HG03196 (cell line): Measurements from ENCODE around the gene ASPN.

Experiments used
- ATAC-seq: cut with Tn5 transposase; IDR thresholded peaks from one replicate; pipeline ENCODE4 v1.9.1; 2021; ENCODE audit not compliant: unreplicated experiment

The ASPN gene

DNA sequence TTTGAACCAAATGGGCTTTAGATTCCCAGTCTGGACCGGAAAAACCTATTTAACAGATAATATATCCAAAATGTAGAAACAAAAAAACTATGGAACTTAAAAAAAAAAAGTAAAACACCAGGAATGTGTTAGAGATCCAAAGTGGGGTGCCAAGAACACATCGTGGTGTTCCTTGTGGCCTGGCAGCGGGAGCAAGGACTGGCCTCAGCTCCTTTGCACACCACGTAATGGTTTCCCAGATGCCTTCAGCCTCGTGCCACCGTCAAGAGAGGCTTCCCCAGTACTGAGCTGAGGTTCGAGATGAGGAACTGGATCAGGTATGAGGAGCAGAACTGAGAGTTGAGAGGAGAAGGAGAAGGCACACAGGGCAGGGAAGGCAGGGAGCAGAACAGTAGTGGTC lies 3.5 kb downstream of the ASPN start:
- no peak for ATAC-seq

DNA sequence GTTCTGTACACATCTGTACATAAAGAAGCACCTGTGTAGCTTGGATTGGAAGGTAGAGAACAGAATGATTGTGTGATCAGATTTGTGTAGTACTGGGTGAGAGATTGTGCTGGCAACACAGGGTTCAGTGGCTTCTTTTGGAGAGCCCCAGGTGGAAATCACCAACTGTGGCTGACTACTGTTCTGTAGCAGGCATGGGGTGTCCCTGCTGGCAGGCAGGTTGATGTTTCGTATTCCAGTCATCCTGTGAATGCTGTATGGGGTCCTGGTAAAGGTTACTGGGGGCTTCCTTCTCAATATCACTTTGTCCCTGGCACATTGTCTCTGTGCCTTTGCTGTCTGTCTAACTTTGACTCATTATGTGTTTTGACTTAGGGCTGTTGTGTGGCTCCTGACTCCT lies 5.3 kb downstream of the ASPN start:
- no peak for ATAC-seq

DNA sequence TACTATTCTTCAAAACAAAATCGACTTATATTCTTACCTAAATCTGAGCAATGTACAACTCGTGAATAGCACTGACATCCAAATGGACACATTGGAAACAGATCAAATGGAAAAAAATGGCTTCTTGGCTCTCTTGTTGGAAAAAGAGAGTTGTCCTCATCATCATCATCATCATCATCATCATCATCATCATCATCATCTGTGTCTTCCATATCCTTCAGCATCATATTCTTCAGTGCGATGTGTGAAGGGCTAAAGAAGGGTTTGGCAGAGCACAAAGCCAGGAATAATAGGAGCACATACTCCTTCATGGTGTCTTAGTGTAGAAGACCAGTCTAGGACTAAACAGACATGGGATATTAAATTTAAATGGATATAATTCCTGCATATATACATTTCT lies 7.7 kb downstream of the ASPN start:
- ATAC-seq, result no peak

DNA sequence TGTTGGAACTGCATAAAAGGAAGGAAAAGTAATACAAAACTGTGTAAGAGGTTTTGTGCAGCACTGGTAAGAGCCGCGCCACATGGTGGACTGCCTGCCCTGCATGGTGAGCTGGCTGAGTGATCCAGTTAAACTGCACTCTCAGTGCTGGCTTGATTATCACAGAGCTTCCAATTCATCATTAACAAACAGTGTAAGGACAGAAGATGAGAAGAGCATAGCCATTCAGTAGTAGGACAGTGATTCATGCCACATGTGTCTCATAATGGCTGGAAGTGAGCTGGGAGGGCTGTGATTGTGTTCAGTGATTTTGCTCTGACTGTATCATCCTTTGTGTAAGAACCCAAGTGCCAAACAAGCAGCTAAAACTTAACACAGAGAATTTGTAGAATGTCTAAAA lies 14.1 kb downstream of the ASPN start:
- ATAC-seq, result no peak

DNA sequence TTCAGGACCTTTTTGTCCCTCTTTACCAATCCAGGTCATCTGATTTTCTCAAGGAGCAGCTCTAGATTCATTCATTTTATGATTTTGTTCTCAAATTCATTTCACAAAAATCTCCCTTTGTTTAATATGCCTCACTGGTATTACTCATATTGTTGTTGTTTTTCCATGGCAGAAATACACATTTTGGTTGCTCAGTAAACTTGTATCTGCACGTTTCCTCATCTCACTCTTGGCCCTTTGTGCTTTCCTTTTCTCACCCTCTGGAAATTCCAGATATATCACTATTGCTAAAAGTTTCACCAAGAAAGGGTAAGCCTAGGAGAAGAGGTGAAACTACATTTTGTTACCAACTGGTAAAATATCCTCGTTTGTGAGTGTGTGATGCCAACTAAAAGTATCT lies 14.8 kb downstream of the ASPN start:
- no peak for ATAC-seq

DNA sequence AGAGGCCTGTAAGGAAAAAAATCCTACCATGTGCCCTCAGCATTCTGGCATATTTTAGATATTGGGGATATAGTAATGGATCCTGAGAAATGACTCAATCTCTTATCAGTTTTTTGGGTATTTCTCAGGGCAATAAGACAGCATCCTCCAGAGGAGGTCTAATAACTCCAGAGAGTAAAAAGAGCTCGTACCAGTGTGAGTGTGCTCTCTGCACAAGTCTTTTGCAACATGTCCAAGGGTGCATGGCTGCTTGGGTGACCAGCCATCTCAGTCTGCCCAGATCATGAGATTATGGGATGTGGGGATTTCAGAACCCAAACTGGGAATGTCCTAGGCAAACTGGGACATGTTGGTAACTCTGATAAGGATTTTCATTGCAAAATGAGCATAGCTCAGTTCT lies 15.3 kb downstream of the ASPN start:
- ATAC-seq, result no peak

DNA sequence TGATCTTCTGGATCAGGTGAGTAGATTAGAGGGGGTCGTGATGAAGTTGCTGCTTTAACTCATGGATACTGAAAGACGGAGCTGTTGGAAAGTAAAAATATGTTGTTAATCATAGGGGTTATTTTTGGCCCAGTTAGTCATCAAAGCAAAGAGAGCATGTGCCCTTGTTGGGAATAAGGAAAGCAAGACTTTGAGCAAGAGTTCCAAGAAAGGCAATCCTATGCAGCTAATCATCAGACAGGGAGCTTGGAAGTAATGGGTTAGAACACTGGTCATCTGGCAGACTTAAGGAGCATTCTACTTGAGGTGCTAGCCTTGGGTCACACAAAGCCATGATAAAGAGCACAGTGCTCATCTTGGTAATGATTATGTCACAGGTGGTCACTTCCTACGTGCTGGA lies 18.3 kb downstream of the ASPN start:
- no peak for ATAC-seq

DNA sequence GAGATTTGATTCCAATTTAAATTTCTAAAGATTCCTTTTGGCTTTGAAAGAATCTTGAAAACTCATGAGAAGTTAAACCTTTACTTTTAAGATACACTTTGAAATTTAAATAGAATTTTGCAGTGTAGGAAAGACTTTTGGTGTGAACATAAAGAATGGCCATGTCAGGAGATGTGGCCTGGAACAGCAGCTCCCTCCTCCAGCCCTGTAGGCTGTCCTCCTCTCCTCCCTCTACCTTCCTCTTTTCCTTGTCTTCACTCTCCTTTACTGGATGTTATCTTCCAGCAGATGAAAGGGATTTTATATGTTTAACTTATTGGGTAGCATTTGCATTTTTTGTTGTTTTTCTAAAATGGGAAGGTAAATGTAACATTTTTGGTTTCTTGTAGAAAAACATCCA lies 18.9 kb downstream of the ASPN start:
- no peak for ATAC-seq

DNA sequence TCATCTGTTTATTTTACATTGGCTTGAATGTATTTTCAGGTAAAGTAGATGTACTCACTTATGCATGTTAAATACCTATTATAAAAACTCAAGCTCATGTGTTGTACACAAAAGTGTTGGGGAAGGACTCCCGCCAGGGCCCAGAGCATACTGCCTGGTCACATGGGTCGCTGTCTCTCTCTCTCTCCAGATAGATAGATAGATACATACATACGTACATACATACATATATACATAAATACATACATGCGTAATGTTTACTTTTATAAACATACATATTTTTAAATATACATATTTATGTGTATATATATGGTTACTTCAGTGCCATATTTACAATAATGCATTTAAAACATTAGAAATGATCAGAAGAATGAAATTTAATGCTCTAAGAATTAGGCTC lies 24.7 kb downstream of the ASPN start:
- ATAC-seq, result no peak

DNA sequence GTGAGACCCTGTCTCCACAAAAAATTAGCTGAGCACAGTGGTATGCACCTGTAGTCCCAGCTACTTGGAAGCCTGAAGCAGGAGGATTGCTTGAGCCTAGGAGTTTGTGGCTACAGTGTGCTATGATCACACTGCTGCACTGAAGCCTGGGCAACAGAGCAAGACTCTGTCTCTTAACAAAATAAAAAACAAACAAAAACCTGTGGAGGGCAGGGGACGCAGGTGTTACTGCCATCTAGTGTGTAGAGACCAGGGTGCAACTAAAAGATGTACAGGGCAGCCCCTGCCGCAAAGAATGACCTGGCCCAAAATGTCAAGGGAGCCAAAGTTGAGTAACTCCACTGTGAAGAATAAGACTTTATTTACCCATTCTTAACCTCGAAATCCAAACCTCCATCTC lies 27.1 kb downstream of the ASPN start:
- ATAC-seq, result no peak

DNA sequence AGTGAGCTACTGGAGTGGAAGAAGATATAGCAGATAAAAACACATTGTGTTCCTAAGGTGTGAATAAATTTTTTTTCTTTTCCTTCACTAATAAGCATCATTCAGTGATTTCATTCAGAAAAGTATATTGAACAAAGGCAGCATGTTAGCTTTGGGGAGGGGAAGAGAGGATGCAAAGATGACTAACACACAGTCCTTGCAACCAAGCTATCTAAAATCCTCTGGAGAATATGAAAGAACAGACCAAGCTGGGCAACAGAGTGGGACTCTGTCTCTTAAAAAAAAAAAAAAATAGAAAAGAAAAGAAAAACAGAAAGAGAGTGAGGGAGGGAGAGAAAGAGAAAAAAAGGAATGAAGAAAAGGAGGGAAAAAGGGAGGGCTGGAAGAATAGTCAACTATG lies 35.8 kb downstream of the ASPN start:
- no peak for ATAC-seq

DNA sequence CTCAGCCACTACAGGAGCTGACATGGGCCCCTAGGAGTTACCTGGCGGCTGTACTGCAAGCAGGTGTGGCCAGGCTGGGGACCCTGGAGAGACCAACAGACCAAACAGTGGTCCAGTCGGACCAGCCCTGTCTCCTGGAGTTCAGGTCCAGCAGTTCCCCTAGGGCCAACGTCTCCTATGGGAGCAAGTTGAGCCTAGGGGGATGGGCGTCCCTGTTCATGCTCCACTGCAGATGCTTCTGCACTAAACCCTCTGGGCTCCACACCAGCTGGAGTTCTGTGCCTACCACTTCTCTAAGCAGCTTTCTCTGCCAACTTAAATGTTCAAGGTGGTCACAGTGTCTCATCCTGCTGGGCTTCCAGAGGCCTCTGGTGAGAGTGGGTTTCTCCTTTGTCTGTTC lies 37.5 kb downstream of the ASPN start:
- ATAC-seq, result no peak

DNA sequence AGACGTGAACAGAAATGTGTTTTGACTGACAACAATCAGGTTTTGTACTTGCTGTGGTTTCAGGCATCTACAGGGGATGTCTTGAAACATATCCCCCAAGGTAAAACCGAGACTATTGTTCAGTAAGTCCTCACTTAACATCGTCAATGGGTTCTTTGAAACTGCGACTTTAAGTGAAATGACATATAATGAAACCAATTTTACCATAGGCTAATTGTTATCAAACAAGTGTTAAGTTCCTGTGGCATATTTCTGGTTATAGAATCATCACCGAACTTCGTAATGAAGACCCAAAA lies 41.6 kb downstream of the ASPN start:
- ATAC-seq, result no peak

DNA sequence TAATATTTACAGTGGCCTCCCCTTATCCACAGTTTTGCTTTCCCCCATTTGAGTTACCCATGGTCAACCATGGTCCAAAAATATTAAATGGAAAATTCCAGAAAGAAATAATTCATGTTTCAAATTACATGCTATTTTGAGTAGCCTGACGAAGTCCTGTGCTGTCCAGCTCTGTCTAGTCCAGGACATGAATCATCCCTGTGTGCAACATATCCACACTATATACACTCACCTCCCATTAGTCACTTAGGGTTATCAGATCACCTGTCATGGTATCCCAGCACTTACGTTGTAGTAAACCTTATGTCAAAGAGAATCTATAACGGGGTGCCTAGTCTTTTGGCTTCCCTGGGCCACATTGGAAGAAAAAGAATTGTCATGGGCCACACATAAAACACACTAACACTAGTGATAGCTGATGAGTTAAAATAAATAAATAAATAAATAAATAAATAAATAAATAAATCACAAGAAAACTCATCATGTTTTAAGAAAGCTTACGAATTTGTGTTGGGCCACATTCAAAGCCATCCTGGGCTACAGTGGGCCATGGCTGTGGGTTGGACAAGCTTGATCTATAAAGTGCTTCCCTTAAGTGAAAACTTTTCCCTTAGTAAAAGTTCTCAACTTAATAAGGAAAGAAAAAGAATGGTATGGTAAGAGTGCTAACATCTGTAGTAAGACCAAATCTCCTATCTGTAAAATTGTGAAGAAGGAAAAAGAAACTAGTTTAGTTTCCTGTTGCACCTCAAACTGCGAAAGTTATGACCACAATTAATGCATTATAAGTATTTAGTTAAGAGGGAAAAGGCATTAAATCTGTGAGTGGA lies 42.2 kb downstream of the ASPN start:
- no peak for ATAC-seq

DNA sequence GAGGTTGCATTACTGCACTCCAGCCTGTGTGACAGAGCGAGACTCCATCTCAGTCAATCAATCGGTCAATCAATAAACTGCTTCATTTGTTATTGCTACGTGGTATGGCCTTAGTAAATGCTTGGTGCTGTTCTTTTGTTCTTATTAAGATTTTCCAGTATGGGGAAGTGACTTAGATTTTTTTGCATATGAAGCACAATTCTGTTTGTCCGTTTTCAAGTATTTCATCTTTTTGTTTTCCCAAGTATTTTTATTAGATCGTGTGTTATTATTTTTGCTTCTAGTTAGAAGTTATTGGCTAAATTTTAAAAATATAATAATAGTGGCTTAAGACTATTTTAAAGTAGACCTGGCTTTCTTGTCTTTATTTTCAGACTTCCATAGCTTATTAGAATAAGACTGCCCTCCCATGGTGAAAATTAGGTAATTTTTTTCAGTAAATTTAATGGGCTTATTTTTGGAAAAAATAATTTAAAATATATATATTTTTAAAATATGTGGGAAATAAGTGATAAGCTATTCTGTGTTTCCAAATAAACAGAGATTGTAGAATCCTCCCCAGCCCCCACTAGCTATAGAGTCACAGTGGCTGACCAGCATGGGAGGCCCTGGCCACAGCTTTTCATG lies 43.3 kb downstream of the ASPN start:
- ATAC-seq, result no peak

DNA sequence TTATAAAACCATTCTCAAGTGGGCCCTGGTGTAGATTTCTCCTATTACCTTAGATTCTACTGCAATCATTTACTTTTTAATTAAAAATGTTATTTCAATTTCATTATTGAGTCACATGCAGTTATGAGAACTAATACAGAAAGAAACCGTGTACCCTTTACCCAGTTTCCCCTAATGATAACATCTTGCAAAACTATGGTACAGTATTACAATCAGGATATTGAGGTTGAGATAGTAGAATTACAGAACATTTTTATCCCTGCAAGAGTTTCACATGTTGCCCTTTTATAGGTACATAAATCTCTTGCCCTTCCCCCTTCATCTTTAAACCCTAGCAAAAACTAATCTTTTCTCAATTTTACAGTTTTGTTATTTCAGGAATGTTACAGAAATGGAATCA lies 47.0 kb downstream of the ASPN start:
- ATAC-seq, result no peak

DNA sequence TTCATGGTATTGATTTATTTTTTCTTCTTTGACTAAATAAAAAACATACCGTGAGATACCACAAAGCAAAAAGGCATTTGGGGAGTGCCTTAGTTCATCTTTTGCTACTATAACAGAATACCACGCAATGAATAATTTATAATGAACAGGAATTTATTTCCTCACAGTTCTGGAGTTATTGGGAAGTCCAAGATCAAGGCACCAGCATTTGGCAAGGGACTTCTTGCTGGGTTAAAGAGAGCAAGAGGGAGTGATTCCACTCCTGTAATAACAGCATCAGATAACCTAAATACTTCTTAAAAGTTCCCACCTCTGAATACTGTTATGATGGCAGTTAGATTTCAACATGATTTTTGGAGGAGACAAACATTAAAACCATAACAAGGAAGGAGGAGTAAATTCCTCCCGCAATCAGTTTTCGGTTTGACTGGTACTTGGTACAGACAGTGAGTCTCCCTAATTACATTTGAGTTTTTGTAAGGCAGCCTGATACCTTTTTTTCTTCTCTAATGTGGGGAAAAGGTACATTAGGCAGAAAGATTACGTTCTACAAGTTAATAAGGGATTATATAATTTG lies 49.2 kb downstream of the ASPN start:
- no peak for ATAC-seq

DNA sequence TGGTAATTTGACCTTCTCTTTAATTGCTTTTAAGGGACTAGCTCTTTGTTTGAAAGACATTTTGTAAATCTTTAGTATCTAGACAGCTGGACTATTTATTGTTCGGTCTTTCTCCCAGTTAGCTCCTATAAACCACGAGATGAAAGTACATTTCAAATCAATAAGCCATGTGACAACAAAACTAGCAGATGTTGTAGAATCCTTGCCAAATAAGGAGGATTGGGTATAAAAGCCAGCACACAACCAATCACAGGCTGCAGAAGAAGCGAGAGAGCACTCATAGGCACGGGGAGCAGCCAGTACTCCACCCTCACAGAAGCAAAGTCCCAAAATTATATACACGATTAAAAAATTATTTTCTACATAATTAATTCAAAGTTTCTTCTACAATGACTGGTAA lies 50.0 kb downstream of the ASPN start:
- ATAC-seq, result no peak

DNA sequence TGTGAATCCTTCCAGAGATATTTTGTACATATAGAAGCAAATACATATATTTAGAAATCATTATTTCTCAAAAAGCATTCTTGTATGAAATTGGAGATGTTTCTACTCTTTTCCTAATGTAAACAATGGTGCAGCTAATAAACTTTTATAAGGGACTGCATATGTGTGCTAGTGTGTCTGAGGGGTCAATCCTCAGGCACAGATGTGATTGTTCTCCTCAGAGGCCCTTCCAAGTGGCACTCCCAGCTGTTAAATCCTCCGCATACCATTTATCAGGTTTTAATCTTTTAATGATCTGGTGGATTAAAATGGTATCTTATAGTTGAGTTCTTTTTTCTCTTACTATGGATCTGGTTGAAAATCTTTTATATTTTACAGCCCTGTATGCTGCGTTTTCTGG lies 52.5 kb downstream of the ASPN start:
- no peak for ATAC-seq

DNA sequence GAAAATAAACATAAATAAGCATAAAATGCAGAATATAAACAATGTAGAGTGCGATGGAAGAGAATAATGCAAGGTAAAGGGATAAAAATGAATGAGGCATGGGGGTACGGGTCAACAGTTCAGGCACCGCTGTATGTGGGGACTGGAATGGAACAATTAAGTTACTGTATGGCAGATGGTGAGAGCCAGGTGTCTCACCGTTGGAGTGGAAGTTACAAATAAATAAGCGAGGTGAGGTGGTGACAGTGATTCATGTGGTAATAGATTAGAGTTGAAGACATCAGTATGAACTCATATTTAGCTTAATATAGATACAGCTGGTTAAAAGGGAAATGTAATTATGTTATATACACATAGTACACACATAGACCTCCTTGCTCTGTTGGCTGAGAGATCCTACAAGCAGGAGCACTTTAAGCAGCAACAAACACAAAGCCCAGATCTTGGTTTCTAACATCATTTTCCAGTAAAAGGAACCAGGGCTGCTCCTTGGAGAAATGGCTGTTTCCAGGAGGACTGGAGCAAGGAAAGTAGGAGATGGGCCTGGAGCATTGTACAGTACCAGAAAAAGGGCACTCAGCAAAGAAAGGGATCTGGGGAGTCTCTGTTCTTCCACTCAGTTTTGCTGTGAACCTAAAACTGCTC lies 55.7 kb downstream of the ASPN start:
- ATAC-seq, result no peak

DNA sequence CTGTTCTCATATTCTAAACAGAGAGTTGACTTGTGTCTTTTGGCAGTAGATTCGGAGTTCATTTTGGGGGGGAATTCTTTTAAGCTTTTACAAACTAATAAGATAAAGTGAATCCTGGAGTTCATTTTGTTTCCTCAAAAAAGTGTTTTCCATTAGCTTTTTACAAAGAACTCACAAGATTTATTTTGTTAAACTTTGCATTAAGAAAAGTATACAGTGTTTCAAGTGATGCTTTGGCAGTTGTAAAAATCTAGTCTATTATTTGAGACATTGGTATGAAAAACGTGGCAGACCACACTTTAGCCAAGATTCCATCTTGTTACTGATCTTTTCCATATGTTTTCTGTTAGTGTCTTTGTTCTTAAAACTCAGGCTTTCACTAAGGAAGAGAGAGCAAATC lies 56.8 kb downstream of the ASPN start:
- no peak for ATAC-seq

DNA sequence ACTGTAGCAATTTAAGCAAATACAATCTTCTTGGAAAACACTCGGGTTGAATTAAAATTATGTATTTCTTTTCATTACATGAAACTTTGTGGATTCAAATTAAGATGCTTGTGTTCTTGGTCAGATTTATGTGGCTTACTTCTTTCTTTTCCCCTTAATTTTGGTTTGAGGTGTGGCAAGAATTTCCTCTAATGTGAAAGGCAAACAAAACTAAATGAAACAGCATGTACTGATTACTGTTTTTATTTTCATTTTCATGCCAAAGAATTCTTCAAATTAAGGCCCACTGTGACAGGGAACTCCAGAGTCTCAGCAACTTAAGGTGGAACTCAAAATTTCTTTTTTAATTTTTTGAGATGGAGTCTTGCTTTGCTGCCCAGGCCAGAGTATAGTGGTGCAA lies 58.0 kb downstream of the ASPN start, which contains the start of gene OMD:
TSS of gene OMD (minus strand) at position 132 of the 400 bp plus-strand sequence. CDS start 6,913 bp downstream, outside the sequence.
- ATAC-seq, result no peak
